C4-2B (cell line): Measurements from ENCODE around the gene ZMAT5.

Experiments
- CTCF ChIP-seq: fragments of 450-650 bp; conservative IDR thresholded peaks from 2 replicates; pipeline ENCODE4 v1.5.1; 2017; ENCODE audit warnings: mild to moderate bottlenecking
- ZFX ChIP-seq: fragments of 450-650 bp; IDR thresholded peaks from 2 replicates; pipeline ENCODE4 v1.6.1; 2017

- no peak for TF ChIP-seq CTCF
- no peak for TF ChIP-seq ZFX
Observed at GRCh38 chr22:29726106-29726505, 40.7 kb downstream of the ZMAT5 start.
